Measurements from ENCODE around the gene CUL3. TPM values are rescaled to one million over a fixed set of nuclear protein-coding genes. Genes with fewer than 3 reads are reported as not detected.

The CUL3 gene
- total RNA-seq, 2 donors from 2014 or later, result 26.5 to 33.3 TPM

GRCh38 chr2:224436634-224437033 is 148.5 kb downstream of the CUL3 start:
- WGBS, 2 donors, result 91% methylated on average over 1 of the region's 1 CpG; no CpG with 5 or more reads in 1 of the 2 donors
- no peak for DNase-seq
- Histone ChIP-seq H3K36me3 (replicated peaks in 1 of 2; ENCODE audit: insufficient read depth in 1 of 2, low read depth in 2 of 2) (no peaks in the 10 kb centered on the region), H3K27ac (no peak overlapping the region), H3K4me1 (peaks cover under 1% of the 10 kb centered on the region), H3K9me3 (no peaks in the 10 kb centered on the region), H3K4me3 (no peak overlapping the region), H3K27me3 (no peaks in the 10 kb centered on the region)
- ATAC-seq, result no peak
- TF ChIP-seq CTCF (IDR thresholded peaks at IDR 0.05), result no peak
- no peak for TF ChIP-seq POLR2A (IDR thresholded peaks at IDR 0.05)
- intact Hi-C loops (cut with DNase I), result no loop called here

DNA sequence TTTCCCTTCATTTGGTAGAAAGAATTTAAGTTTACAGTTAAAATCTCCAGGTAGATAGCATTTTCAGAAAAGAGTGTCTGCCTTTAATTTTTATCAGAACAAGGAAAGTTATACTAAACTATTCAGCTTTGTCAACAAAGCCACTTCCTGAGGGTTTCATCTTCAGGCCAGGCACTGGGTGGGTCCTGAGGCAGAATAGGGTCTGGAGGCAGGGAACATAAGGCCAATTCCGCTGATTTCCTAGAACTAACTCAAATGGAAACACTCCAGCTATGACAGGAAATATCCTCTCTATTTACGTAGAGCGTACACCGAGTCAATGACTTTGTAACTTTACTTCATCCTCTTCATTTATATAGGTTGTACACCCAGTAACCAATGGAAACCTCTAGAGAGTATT is 150.5 kb downstream of the CUL3 start:
- no peaks in the 10 kb centered on the region for H3K36me3 ChIP-seq (replicated peaks in 1 of 2; ENCODE audit: insufficient read depth in 1 of 2, low read depth in 2 of 2)
- no peak overlapping the region for H3K4me3 ChIP-seq
- no peaks in the 10 kb centered on the region for H3K9me3 ChIP-seq
- DNase-seq (no peak), ATAC-seq (no peak)
- TF ChIP-seq POLR2A (IDR thresholded peaks at IDR 0.05) (no peak), CTCF (IDR thresholded peaks at IDR 0.05) (no peak)
- H3K27ac ChIP-seq, result no peak overlapping the region
- no peaks in the 10 kb centered on the region for H3K27me3 ChIP-seq
- WGBS, 2 donors, result 78 to 87% methylated on average over 4 of the region's 4 CpGs
- no peaks in the 10 kb centered on the region for H3K4me1 ChIP-seq
- intact Hi-C loops (cut with DNase I), result no loop called here

DNA sequence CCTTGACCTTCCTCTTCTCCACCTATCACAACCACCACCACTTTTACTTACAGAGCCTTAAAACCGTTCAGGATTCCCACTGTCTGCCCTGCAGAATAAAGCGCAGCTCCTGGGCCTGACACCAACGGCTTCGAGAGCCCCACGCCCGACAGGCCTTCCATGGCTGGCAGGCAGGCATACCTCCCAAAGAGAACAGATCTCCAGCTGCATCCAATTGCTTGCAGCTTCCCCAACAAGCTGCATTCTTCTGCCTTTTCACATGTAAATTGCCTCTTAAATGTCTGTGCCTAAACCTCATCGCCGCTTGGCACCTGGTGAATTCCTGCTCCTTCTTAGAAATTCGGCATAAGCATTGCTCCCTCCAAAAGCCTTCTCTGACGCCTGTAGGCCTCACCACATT is 151.7 kb downstream of the CUL3 start:
- H3K36me3 ChIP-seq (replicated peaks in 1 of 2; ENCODE audit: insufficient read depth in 1 of 2, low read depth in 2 of 2), result no peaks in the 10 kb centered on the region
- no peak overlapping the region for H3K4me3 ChIP-seq
- 63 to 65% methylated on average over 10 of the region's 10 CpGs for WGBS, 2 donors
- intact Hi-C loops (cut with DNase I), result no loop called here
- H3K27ac ChIP-seq, result no peak overlapping the region
- H3K27me3 ChIP-seq, result no peaks in the 10 kb centered on the region
- DNase-seq (no peak), ATAC-seq (no peak)
- TF ChIP-seq POLR2A (IDR thresholded peaks at IDR 0.05) (no peak), CTCF (IDR thresholded peaks at IDR 0.05) (no peak)
- no peaks in the 10 kb centered on the region for H3K4me1 ChIP-seq
- no peaks in the 10 kb centered on the region for H3K9me3 ChIP-seq

- intact Hi-C loops (cut with DNase I), result no loop called here
- no peak overlapping the region for H3K27ac ChIP-seq
- H3K36me3 ChIP-seq (replicated peaks in 1 of 2; ENCODE audit: insufficient read depth in 1 of 2, low read depth in 2 of 2), result no peaks in the 10 kb centered on the region
- H3K4me1 ChIP-seq, result no peaks in the 10 kb centered on the region
- H3K9me3 ChIP-seq, result no peaks in the 10 kb centered on the region
- DNase-seq (no peak), ATAC-seq (no peak)
- 73 to 82% methylated on average over 5 to 6 of the region's 6 CpGs for WGBS, 2 donors
- TF ChIP-seq POLR2A (IDR thresholded peaks at IDR 0.05), result no peak
- no peak for TF ChIP-seq CTCF (IDR thresholded peaks at IDR 0.05)
- no peaks in the 10 kb centered on the region for H3K27me3 ChIP-seq
- H3K4me3 ChIP-seq, result no peak overlapping the region
Measured at GRCh38 chr2:224432003-224432579, 153.1 kb downstream of the CUL3 start.

DNA sequence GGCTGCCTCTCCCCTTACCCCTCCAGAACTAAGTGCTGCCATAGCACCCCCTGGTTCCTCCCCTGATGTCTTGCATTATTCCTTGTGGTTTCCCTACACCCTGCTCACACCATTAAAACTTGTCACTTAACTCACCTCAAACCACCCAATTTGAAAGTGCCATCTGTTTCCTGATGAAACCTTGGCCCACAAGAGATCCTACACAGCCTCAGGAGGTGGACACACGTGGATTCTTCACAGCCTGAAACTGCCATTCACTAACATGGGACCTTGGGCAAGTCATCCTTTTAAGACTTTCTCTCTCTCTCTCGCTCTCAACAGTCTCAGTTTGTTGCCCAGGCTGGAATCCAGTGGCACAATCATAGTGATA is 155.7 kb downstream of the CUL3 start:
- H3K4me3 ChIP-seq, result no peak overlapping the region
- H3K36me3 ChIP-seq (replicated peaks in 1 of 2; ENCODE audit: insufficient read depth in 1 of 2, low read depth in 2 of 2), result no peaks in the 10 kb centered on the region
- no peak for TF ChIP-seq POLR2A (IDR thresholded peaks at IDR 0.05)
- no peak for TF ChIP-seq CTCF (IDR thresholded peaks at IDR 0.05)
- H3K27me3 ChIP-seq, result no peaks in the 10 kb centered on the region
- WGBS, 2 donors, result 47 to 56% methylated on average over 2 of the region's 2 CpGs
- H3K9me3 ChIP-seq, result no peaks in the 10 kb centered on the region
- no peak for DNase-seq
- no peak overlapping the region for H3K27ac ChIP-seq
- ATAC-seq, result no peak
- intact Hi-C loops (cut with DNase I), result no loop called here
- H3K4me1 ChIP-seq, result no peaks in the 10 kb centered on the region

Data from body of pancreas (tissue), 4 donors.